ENCODE data around the gene LIN7C. TPM values are rescaled to one million over a fixed set of nuclear protein-coding genes. Genes with fewer than 3 reads are reported as not detected.

Gene LIN7C, protein sequence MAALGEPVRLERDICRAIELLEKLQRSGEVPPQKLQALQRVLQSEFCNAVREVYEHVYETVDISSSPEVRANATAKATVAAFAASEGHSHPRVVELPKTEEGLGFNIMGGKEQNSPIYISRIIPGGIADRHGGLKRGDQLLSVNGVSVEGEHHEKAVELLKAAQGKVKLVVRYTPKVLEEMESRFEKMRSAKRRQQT
- total RNA-seq (2022) = 35.9 and 39.8 TPM in 2 replicates
- percentile 94 among the genes with signal in this experiment for Bru-seq, nascent RNA
- BruChase-seq, experiment 1, labeled RNA remaining after a 2-hour chase = percentile 99 among the genes with signal in this experiment
- BruChase-seq, experiment 2, labeled RNA remaining after a 6-hour chase = percentile 99 among the genes with signal in this experiment
- long read RNA-seq, full-length matches to known transcripts = 179 of 199 reads
- long read RNA-seq, partial matches to known transcripts = 7 of 199 reads
- long read RNA-seq, other reads (novel, unspliced or antisense) = 13 of 199 reads

DNA sequence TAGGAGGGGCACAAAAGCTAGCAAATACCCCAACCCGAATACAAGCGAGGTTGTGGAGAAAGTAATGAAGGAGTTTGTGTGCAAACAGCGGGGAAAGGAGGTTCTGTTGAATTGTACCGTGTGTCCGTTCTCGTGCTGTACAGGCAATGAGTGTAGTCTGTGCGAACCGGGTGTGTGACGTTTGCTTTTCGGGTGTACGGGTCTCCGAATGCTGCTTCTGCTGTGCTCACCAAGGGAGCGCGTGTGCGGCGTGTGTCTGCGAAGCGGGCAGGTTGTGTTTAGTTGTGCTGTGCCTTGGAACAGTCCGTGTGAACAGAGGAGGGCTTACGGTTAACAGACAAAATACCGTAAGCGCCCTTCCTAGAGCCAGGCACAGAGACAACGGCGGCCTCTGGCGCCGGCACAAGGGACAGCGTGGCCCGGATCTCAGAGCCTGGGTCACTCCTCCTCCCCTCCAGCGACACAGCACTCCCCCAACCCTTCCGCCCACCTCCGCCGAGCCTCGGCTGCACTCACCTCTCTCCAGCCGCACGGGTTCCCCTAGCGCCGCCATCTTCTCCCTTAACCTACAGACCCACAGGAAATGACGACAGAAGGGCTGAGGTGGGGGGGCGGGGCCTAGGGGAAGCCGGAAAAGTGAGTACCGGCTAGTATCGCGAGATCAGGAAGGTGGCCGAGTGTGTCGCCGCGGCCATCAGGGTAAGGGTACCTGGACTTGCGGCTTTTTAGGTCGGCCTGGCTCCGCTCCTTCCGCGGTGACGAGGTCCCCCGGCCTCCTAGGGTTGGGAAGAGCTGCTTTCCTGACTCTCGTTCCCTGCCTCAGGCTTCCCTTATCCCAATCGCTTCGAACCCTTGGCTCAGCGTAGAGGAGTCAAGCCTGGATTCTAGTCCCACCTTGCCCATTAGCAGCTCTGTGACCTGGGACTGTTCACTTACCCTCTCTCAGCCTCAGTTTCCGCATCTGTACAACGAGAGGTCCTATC is at the start of gene LIN7C:
Gene LIN7C (minus strand): TSS at position 570 of the 983 bp plus-strand sequence. CDS start 17 bp downstream, at position 553.
- ChIA-PET CTCF (no interaction called here), POLR2A (interaction anchor here (0.5 to 0.6 kb wide), 2 partner anchors 188 to 323 kb away, joined by 3 to 6 read pairs; no protein-coding TSS in a partner anchor)
- Mint-ChIP-seq H3K4me1 (ENCODE audit: low read depth, unreplicated experiment) (peaks cover 15% of the 10 kb centered on the region), H3K9me3 (ENCODE audit: unreplicated experiment) (no peaks in the 10 kb centered on the region), H3K4me3 (ENCODE audit: unreplicated experiment) (peak within 1 kb of the TSS; percentile 92), H3K36me3 (ENCODE audit: insufficient read depth, unreplicated experiment) (peaks cover 6% of the 10 kb centered on the region), H3K27me3 (ENCODE audit: insufficient read depth, unreplicated experiment) (no peaks in the 10 kb centered on the region), H3K27ac (ENCODE audit: unreplicated experiment) (peak within 1 kb of the TSS; percentile 93)
- no peaks in the 10 kb centered on the region for H3K9me3 ChIP-seq
- H3K4me3 ChIP-seq (ENCODE audit: low read depth, low read length) = peak within 1 kb of the TSS; percentile 68
- no peaks in the 10 kb centered on the region for H3K36me3 ChIP-seq (ENCODE audit: control insufficient read depth, insufficient read depth, low read length)
- TSS peak; percentile 64 for BruUV-seq (replicated peaks)
- H3K4me1 ChIP-seq = peaks cover 10% of the 10 kb centered on the region; the same call in 1 of the 2 replicates
- intact Hi-C loops (cut with micrococcal nuclease; ENCODE audit: unreplicated experiment) = no loop called here
- peak; percentile 92 to 98 for DNase-seq
- TF ChIP-seq CTCF (IDR thresholded peaks at IDR 0.05; ENCODE audit: insufficient read depth in 1 of 2, low read depth in 1 of 2, low read length in 1 of 2, severe bottlenecking in 1 of 2, unreplicated experiment in 1 of 2) = peak in 1 of 2 experiments; percentile 29
- H3K27me3 ChIP-seq (replicated peaks; ENCODE audit: control insufficient read depth, insufficient read depth, low read length) = no peaks in the 10 kb centered on the region

DNA sequence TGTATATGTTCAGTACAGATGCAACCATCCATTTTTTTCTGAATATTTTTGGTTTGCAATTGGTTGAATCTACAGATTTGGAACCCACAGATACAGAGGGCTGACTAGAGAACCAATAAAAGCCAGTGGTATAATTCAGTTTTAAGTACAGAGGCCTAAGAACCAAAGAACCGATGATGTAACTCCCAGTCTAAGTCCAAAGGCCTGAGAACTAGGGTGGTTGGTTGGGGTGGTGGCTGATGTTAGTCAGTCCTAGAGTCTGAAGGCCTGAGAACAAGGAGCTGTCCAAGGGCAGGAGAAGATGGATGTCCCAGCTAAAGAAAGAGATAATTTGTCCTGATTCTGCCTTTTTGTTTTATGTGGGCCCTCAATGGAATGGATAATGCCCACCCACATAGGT is 48.7 kb upstream of the LIN7C start:
- Mint-ChIP-seq H3K27me3 (ENCODE audit: insufficient read depth, unreplicated experiment) (peaks cover 21% of the 10 kb centered on the region), H3K27ac (ENCODE audit: unreplicated experiment) (no peak overlapping the region), H3K36me3 (ENCODE audit: insufficient read depth, unreplicated experiment) (no peaks in the 10 kb centered on the region), H3K9me3 (ENCODE audit: unreplicated experiment) (no peaks in the 10 kb centered on the region), H3K4me3 (ENCODE audit: unreplicated experiment) (no peak overlapping the region), H3K4me1 (ENCODE audit: low read depth, unreplicated experiment) (no peaks in the 10 kb centered on the region)
- BruUV-seq (replicated peaks) = no TSS peak
- H3K4me1 ChIP-seq = no peaks in the 10 kb centered on the region
- no peak overlapping the region for H3K4me3 ChIP-seq (ENCODE audit: low read depth, low read length)
- ChIA-PET POLR2A (no interaction called here), CTCF (no interaction called here)
- no peaks in the 10 kb centered on the region for H3K36me3 ChIP-seq (ENCODE audit: control insufficient read depth, insufficient read depth, low read length)
- intact Hi-C loops (cut with micrococcal nuclease; ENCODE audit: unreplicated experiment) = no loop called here
- H3K27me3 ChIP-seq (replicated peaks; ENCODE audit: control insufficient read depth, insufficient read depth, low read length) = no peaks in the 10 kb centered on the region
- DNase-seq = no peak
- TF ChIP-seq CTCF (IDR thresholded peaks at IDR 0.05; ENCODE audit: insufficient read depth in 1 of 2, low read depth in 1 of 2, low read length in 1 of 2, severe bottlenecking in 1 of 2, unreplicated experiment in 1 of 2) = no peak
- H3K9me3 ChIP-seq = no peaks in the 10 kb centered on the region

GRCh38 chr11:27553186-27553585 is 46.6 kb upstream of the LIN7C start:
- POLR2A ChIA-PET = no interaction called here
- CTCF ChIA-PET = no interaction called here
- no peak for DNase-seq

More at GRCh38 chr11:27553186-27553585, 46.6 kb upstream of the LIN7C start:
- Histone ChIP-seq H3K36me3 (ENCODE audit: control insufficient read depth, insufficient read depth, low read length) (no peaks in the 10 kb centered on the region), H3K4me1 (no peaks in the 10 kb centered on the region), H3K27me3 (replicated peaks; ENCODE audit: control insufficient read depth, insufficient read depth, low read length) (no peaks in the 10 kb centered on the region), H3K9me3 (no peaks in the 10 kb centered on the region), H3K4me3 (ENCODE audit: low read depth, low read length) (no peak overlapping the region)
- BruUV-seq (replicated peaks) = no TSS peak
- intact Hi-C loops (cut with micrococcal nuclease; ENCODE audit: unreplicated experiment) = no loop called here
- TF ChIP-seq CTCF (IDR thresholded peaks at IDR 0.05; ENCODE audit: insufficient read depth in 1 of 2, low read depth in 1 of 2, low read length in 1 of 2, severe bottlenecking in 1 of 2, unreplicated experiment in 1 of 2) = no peak
- Mint-ChIP-seq H3K4me3 (ENCODE audit: unreplicated experiment) (no peak overlapping the region), H3K36me3 (ENCODE audit: insufficient read depth, unreplicated experiment) (no peaks in the 10 kb centered on the region), H3K9me3 (ENCODE audit: unreplicated experiment) (no peaks in the 10 kb centered on the region), H3K27ac (ENCODE audit: unreplicated experiment) (no peak overlapping the region), H3K4me1 (ENCODE audit: low read depth, unreplicated experiment) (no peaks in the 10 kb centered on the region), H3K27me3 (ENCODE audit: insufficient read depth, unreplicated experiment) (peaks cover 14% of the 10 kb centered on the region)
